Liver (tissue), 9 donors: ENCODE results near the gene METTL14. TPM values are rescaled to one million over a fixed set of nuclear protein-coding genes. Genes with fewer than 3 reads are reported as not detected.

Experiments used
- DNase-seq: peaks from one replicate; pipeline ENCODE4 v3.0.0-alpha.2; 2017; ENCODE audit warnings: low spot score
- H3K27ac ChIP-seq, 2 donors: one replicate each; pipeline ENCODE4 v1.7.0; 2013; ENCODE audit warnings: inconsistent platforms in 2 of 2, low read length in 2 of 2, control low read depth in 1 of 2, low read depth in 1 of 2, mild to moderate bottlenecking in 1 of 2
- H3K27me3 ChIP-seq, 4 donors: one replicate each; pipeline versions ENCODE4 v1.6.1 to v1.7.0; 2013; ENCODE audit warnings: low read length in 3 of 4, inconsistent platforms in 1 of 4, mild to moderate bottlenecking in 1 of 4, moderate library complexity in 1 of 4; ENCODE audit not compliant: control insufficient read depth in 4 of 4, insufficient read depth in 4 of 4
- H3K36me3 ChIP-seq, 4 donors: one replicate each; pipeline versions ENCODE4 v1.6.1 to v1.7.0; 2013; ENCODE audit warnings: low read length in 3 of 4, mild to moderate bottlenecking in 3 of 4, low read depth in 1 of 4, moderate library complexity in 1 of 4; ENCODE audit not compliant: control insufficient read depth in 4 of 4, insufficient read depth in 3 of 4
- H3K4me1 ChIP-seq, 4 donors: one replicate each; pipeline versions ENCODE4 v1.6.1 to v1.7.0; 2013; ENCODE audit warnings: low read length in 3 of 4, mild to moderate bottlenecking in 3 of 4, moderate library complexity in 1 of 4; ENCODE audit not compliant: control insufficient read depth in 4 of 4, insufficient read depth in 4 of 4
- H3K4me3 ChIP-seq, 3 donors: one replicate each; pipeline versions ENCODE4 v1.6.1 to v1.7.0; 2013; ENCODE audit warnings: low read length in 3 of 3, control low read depth in 1 of 3, low read depth in 1 of 3, mild to moderate bottlenecking in 1 of 3
- H3K9ac ChIP-seq, 2 donors: one replicate each; pipeline ENCODE4 v1.7.0; 2013; ENCODE audit warnings: low read length in 2 of 2, mild to moderate bottlenecking in 2 of 2, moderate library complexity in 2 of 2, control low read depth in 1 of 2, low read depth in 1 of 2
- H3K9me3 ChIP-seq, 4 donors: one replicate each; pipeline versions ENCODE4 v1.6.1 to v1.7.0; 2013; ENCODE audit warnings: low read length in 3 of 4; ENCODE audit not compliant: control insufficient read depth in 4 of 4
- ATF3 ChIP-seq: IDR thresholded peaks from 2 replicates; pipeline ENCODE4 v1.6.1; 2016; ENCODE audit warnings: antibody characterized with exemption
- EGR1 ChIP-seq, 2 donors: IDR thresholded peaks; 2 replicates each; pipeline ENCODE4 v1.6.1; 2016 to 2018; ENCODE audit warnings: antibody characterized with exemption in 2 of 2, low read depth in 2 of 2
- FOXA1 ChIP-seq: IDR thresholded peaks from 2 replicates; pipeline ENCODE4 v1.6.1; 2016; ENCODE audit warnings: antibody characterized with exemption
- FOXA2 ChIP-seq: IDR thresholded peaks from 2 replicates; pipeline ENCODE4 v1.6.1; 2016; ENCODE audit warnings: antibody characterized with exemption
- GABPA ChIP-seq, 2 donors: IDR thresholded peaks in 1 of 2; conservative IDR thresholded peaks in 1 of 2; 2 replicates each; pipeline ENCODE4 v1.6.1; 2016; ENCODE audit warnings: antibody characterized with exemption in 2 of 2, mild to moderate bottlenecking in 1 of 2, moderate library complexity in 1 of 2
- HNF4A ChIP-seq, 2 donors: conservative IDR thresholded peaks; 2 replicates each; pipeline ENCODE4 v1.6.1; 2016; ENCODE audit warnings: antibody characterized with exemption in 2 of 2, mild to moderate bottlenecking in 2 of 2
- HNF4G ChIP-seq: IDR thresholded peaks from 2 replicates; pipeline ENCODE4 v1.6.1; 2016; ENCODE audit warnings: antibody characterized with exemption
- JUND ChIP-seq, 2 donors: IDR thresholded peaks; 2 replicates each; pipeline ENCODE4 v1.6.1; 2016; ENCODE audit warnings: antibody characterized with exemption in 2 of 2
- MAX ChIP-seq: IDR thresholded peaks from 2 replicates; pipeline ENCODE4 v1.6.1; 2016; ENCODE audit warnings: antibody characterized with exemption
- RAD21 ChIP-seq, 2 donors: IDR thresholded peaks; 2 replicates each; pipeline ENCODE4 v1.6.1; 2016; ENCODE audit warnings: antibody characterized with exemption in 2 of 2, mild to moderate bottlenecking in 2 of 2
- REST ChIP-seq: IDR thresholded peaks from 2 replicates; pipeline ENCODE4 v1.6.1; 2016; ENCODE audit warnings: antibody characterized with exemption, mild to moderate bottlenecking
- RXRA ChIP-seq, 2 donors: IDR thresholded peaks; 2 replicates each; pipeline ENCODE4 v1.6.1; 2017 to 2018; ENCODE audit warnings: antibody characterized with exemption in 2 of 2, mild to moderate bottlenecking in 1 of 2
- SP1 ChIP-seq: IDR thresholded peaks from 2 replicates; pipeline ENCODE4 v1.6.1; 2018; ENCODE audit warnings: antibody characterized with exemption, mild to moderate bottlenecking
- YY1 ChIP-seq: IDR thresholded peaks from 2 replicates; pipeline ENCODE4 v1.6.1; 2016; ENCODE audit warnings: antibody characterized with exemption, mild to moderate bottlenecking
- ZBTB33 ChIP-seq: IDR thresholded peaks from 2 replicates; pipeline ENCODE4 v1.6.1; 2016; ENCODE audit warnings: antibody characterized with exemption
- WGBS: extraction: QIAGEN DNeasy Blood & Tissue Kit; methylation state at CpG from one replicate; pipeline ENCODE4 v1.1.7; 2013; 5-methylcytosine and 5-hydroxymethylcytosine counted together
- polyA plus RNA-seq, 2 donors: library from polyadenylated mRNA; stranded (reverse) in 1 of 2; unstranded in 1 of 2; fragments of 200-250 nt in 1 of 2; fragments of >200 nt in 1 of 2; fragmentation: Nextera tagmentation in 1 of 2; extraction: Ambion mirVana in 1 of 2; gene quantifications; one replicate each; pipeline versions ENCODE4 v1.2.1 to v1.2.3, GENCODE V29; 2013 to 2015
- total RNA-seq, 2 donors: library from RNA; depleted of rRNA; stranded (reverse); fragments of >200 nt; gene quantifications; one replicate each; pipeline ENCODE4 v1.2.3, GENCODE V29; 2014
- TF ChIP-seq, protein P1 (sequence below): fragments of 150-350 bp; IDR thresholded peaks from 2 replicates; pipeline ENCODE4 v1.5.1; 2017; ENCODE audit warnings: improper control_type of control experiment, low read depth, low read length; ENCODE audit not compliant: missing input control
- donor health status: healthy.
- donor health status: healthy.
- donor health status: healthy.
- donor health status: healthy.
- donor health status: healthy.

Gene METTL14
- total and polyA plus RNA-seq, 4 donors: 8.2 to 25.5 (median 16.7) TPM

GRCh38 chr4:118752551-118752950, 67.4 kb downstream of the METTL14 start:
- 86% methylated on average over 2 of the region's 2 CpGs for WGBS

More at GRCh38 chr4:118752551-118752950, 67.4 kb downstream of the METTL14 start:
- H3K27me3 ChIP-seq: no peaks in the 10 kb centered on the region
- H3K9me3 ChIP-seq: no peaks in the 10 kb centered on the region
- H3K27ac ChIP-seq: no peak overlapping the region
- H3K4me3 ChIP-seq: no peak overlapping the region
- no peak for DNase-seq
- H3K36me3 ChIP-seq: peaks cover 4 to 13% (median 9%) of the 10 kb centered on the region in 4 donors
- peaks cover 2 to 30% (median 18%) of the 10 kb centered on the region in 4 donors for H3K4me1 ChIP-seq
- no peak overlapping the region for H3K9ac ChIP-seq
- TF ChIP-seq MAX: no peak
- TF ChIP-seq HNF4A (conservative IDR thresholded peaks at IDR 0.05): no peak
- no peak for TF ChIP-seq YY1
- TF ChIP-seq REST: no peak
- TF ChIP-seq ZBTB33: no peak
- no peak for TF ChIP-seq HNF4G
- TF ChIP-seq RAD21 (IDR thresholded peaks at IDR 0.05): no peak
- no peak for TF ChIP-seq ATF3
- TF ChIP-seq FOXA1: no peak
- TF ChIP-seq, protein P1, sequence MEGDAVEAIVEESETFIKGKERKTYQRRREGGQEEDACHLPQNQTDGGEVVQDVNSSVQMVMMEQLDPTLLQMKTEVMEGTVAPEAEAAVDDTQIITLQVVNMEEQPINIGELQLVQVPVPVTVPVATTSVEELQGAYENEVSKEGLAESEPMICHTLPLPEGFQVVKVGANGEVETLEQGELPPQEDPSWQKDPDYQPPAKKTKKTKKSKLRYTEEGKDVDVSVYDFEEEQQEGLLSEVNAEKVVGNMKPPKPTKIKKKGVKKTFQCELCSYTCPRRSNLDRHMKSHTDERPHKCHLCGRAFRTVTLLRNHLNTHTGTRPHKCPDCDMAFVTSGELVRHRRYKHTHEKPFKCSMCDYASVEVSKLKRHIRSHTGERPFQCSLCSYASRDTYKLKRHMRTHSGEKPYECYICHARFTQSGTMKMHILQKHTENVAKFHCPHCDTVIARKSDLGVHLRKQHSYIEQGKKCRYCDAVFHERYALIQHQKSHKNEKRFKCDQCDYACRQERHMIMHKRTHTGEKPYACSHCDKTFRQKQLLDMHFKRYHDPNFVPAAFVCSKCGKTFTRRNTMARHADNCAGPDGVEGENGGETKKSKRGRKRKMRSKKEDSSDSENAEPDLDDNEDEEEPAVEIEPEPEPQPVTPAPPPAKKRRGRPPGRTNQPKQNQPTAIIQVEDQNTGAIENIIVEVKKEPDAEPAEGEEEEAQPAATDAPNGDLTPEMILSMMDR: no peak
- no peak for TF ChIP-seq SP1
- no peak for TF ChIP-seq FOXA2
- TF ChIP-seq EGR1 (IDR thresholded peaks at IDR 0.05; ENCODE audit: low read depth in 2 of 2): no peak
- no peak for TF ChIP-seq JUND (IDR thresholded peaks at IDR 0.05)
- TF ChIP-seq RXRA (IDR thresholded peaks at IDR 0.05): no peak
- no peak for TF ChIP-seq GABPA (IDR thresholded peaks at IDR 0.05 in 1 of 2, conservative IDR thresholded peaks at IDR 0.05 in 1 of 2)
